Measurements from ENCODE around the gene BCL11A.

BCL11A gene

DNA sequence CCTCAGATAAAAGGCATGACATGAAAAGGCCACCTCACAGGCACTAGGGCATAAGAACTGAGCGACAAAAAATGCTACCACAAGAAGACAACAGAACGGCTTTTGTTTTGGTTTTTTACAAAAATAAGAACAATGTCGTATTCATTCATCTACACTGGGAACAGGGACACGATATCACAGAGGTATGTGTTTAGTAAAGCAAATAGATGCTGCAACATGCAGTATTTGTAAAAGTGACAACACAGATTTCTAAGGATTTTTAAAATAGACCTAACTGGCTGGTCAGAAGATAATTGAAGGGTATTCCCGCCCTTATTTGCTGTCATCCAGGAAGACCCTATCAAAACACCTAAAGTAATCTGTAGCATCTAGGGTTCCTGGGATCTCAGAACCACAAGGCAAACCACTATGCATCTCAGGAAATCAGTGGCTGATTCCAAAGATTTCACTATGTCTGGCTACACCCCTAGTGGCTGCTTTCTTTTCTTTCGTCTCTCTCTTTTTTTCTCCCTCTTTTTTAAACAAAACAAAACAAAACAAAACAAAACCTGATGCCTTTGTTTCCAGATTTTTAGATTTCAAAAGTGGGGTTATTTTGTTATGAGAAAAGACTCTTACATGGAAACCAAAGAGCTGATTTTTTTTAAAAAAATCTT is 97.2 kb downstream of the BCL11A start:
- H3K36me3 Mint-ChIP-seq (ENCODE audit: low read depth), result peaks cover 4% of the 10 kb centered on the region
- no peak overlapping the region for H3K4me3 Mint-ChIP-seq
- peaks cover 6% of the 10 kb centered on the region for H3K27me3 Mint-ChIP-seq
- H3K9me3 Mint-ChIP-seq, result no peaks in the 10 kb centered on the region
- H3K4me1 Mint-ChIP-seq (ENCODE audit: low read depth), result peaks cover 7% of the 10 kb centered on the region
- H3K27ac Mint-ChIP-seq, result no peak overlapping the region

DNA sequence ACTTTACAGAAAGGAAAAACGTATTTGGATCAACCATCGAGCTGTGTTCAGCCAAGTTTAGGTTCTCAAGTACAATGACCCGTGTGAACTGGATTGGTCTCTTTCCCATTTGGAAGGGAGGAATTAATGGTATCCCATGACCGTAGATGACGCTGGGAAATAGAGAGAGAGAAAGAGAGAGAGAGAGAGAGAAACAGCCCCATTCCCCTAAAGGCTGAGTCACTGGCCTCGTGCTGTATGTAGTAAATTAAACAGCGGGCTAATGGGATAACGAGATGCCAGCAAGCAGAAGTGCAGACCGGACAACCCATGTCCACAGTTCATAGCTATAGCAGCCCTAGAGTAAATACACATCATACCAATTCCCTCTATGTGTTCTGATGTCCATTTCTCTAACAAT is 99.6 kb downstream of the BCL11A start:
- H3K4me1 Mint-ChIP-seq (ENCODE audit: low read depth), result peaks cover 7% of the 10 kb centered on the region
- peak overlapping the region; percentile 1 for H3K27ac Mint-ChIP-seq
- no peak overlapping the region for H3K4me3 Mint-ChIP-seq
- no peaks in the 10 kb centered on the region for H3K36me3 Mint-ChIP-seq (ENCODE audit: low read depth)
- H3K9me3 Mint-ChIP-seq, result no peaks in the 10 kb centered on the region
- peaks cover 6% of the 10 kb centered on the region for H3K27me3 Mint-ChIP-seq

DNA sequence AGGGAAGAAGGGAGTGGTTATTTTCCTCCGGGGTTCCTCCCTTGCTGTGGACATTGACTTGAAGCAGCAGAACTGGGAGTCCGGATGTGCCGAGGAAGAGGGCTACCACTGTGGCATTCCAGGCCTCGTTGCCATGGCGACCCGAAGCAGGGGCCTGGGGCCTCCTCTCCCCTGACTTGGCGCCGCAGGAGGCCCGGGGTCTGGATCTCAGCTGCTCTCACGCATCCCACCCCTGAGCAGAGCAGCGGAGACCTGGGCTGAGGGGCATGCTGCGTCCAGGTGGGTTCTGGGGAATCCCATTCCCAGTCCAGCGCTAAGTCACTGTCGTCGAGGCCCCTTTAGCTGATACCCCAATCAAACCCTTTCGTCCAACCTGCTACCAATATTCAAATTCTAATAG is 100.2 kb downstream of the BCL11A start:
- H3K27ac Mint-ChIP-seq, result no peak overlapping the region
- H3K27me3 Mint-ChIP-seq, result peaks cover 6% of the 10 kb centered on the region
- no peak overlapping the region for H3K4me3 Mint-ChIP-seq
- H3K9me3 Mint-ChIP-seq, result no peaks in the 10 kb centered on the region
- H3K4me1 Mint-ChIP-seq (ENCODE audit: low read depth), result peaks cover 7% of the 10 kb centered on the region
- no peaks in the 10 kb centered on the region for H3K36me3 Mint-ChIP-seq (ENCODE audit: low read depth)

DNA sequence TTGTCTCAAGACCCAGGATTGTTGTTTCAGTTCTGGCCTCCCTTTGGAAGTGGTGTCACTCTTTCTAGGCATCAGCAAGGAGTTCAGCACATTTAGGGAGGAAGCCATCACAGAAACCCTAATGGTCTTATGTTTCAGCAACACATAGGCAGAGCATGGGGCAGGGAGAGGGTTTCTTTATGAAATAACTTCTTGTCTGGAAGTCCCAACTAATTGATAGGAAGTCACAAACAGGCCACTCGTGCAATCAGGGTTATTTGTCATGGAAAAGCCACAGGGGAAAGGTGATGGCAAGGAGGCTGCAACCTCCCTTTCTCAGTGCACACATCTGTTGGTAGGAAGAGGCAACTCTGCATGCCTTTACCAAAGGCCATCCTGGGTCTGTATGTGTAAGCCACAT is 103.0 kb downstream of the BCL11A start:
- Mint-ChIP-seq H3K9me3 (no peaks in the 10 kb centered on the region), H3K36me3 (ENCODE audit: low read depth) (no peaks in the 10 kb centered on the region), H3K27me3 (no peaks in the 10 kb centered on the region), H3K27ac (no peak overlapping the region), H3K4me1 (ENCODE audit: low read depth) (peaks cover 16% of the 10 kb centered on the region), H3K4me3 (no peak overlapping the region)

DNA sequence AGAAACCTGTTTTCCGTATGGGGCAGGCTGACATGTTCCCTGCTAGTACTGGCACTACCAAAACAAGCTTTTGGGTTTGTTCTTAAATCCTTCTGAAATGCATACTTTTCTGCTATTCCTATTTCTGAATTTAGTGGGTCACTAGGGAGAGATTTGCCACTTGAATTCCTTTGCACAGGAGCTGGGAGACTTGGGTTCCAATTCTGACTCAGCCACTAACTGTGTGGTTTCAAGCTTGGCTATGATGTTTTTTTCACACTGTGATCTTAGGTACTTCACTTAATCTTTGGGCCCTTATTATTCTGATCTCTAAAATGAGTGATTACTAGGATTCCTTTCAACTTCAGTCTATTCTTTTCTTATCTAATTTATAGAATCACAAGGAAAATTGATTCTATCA is 105.5 kb downstream of the BCL11A start:
- Mint-ChIP-seq H3K9me3 (no peaks in the 10 kb centered on the region), H3K27ac (no peak overlapping the region), H3K4me3 (no peak overlapping the region), H3K4me1 (ENCODE audit: low read depth) (peaks cover 23% of the 10 kb centered on the region), H3K36me3 (ENCODE audit: low read depth) (no peaks in the 10 kb centered on the region), H3K27me3 (no peaks in the 10 kb centered on the region)

DNA sequence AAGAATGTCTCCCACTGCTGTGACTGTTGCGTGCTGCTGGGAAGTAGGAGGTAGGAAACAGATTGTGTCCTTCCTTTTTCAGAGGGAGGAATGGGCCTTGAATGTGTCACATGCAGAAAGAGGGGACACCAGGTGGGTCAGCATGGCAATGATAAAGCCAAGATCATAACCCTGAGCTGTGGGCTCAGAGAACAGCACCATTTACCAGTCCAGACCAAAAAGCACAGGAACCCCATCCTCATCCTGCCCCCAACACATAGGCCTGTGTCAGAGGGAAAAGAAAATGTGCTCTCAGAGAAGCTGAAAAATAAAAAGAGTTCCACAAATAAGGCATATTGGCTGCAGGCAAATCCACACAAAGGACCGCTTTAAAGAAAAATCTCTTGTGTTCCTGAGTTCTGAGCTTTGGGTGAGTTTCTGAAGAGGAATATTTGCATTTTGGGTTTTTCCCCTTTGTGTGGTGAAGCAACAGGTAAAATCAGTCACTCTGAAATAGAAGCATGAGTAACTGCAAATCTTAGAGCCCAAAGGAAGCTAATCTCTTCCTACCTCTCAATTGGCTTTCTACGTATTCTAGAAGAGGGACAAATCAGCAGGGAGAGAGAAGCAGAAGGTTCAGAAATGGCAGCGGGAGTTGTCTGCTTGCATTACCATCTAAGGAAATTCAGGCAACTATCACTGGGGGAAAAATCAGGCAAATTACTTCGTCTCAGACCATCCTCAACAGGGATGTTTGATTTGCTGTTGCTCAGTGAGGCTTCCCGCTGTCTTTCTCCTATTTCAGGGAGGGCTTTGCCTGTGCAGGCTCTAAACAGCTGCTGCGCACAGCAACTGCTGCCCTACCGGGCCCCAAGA is 106.8 kb downstream of the BCL11A start:
- peaks cover 23% of the 10 kb centered on the region for H3K4me1 Mint-ChIP-seq (ENCODE audit: low read depth)

DNA sequence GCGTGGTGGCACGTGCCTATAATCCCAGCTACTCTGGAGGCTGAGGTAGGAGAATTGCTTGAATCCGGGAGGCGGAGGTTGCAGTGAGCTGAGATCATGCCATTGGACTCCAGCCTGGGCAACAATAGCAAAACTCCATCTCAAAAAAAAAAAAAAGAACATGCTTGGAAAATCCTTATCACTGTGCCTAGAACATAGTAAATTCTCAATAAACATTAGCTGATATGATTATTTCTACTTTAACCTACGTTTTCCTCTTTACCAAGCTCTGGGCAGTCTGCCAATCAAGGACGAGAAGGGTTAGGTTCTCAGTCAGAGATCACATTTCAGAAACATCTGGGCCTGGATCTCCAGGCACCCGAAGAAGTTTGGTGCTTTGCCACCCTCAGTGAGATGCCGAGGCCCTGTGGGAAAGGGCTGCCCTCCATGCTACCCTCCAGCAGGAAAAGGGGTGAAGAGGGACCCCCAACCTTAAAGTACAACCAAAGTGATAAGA is 107.7 kb downstream of the BCL11A start:
- Mint-ChIP-seq H3K4me3 (no peak overlapping the region), H3K4me1 (ENCODE audit: low read depth) (peaks cover 23% of the 10 kb centered on the region), H3K9me3 (no peaks in the 10 kb centered on the region), H3K36me3 (ENCODE audit: low read depth) (no peaks in the 10 kb centered on the region), H3K27me3 (no peaks in the 10 kb centered on the region), H3K27ac (no peak overlapping the region)

More for the DNA sequence above, 106.8 kb downstream of the BCL11A start:
- Mint-ChIP-seq H3K4me3 (peak overlapping the region; percentile 13), H3K27ac (no peak overlapping the region), H3K36me3 (ENCODE audit: low read depth) (no peaks in the 10 kb centered on the region), H3K27me3 (no peaks in the 10 kb centered on the region), H3K9me3 (no peaks in the 10 kb centered on the region)

DNA sequence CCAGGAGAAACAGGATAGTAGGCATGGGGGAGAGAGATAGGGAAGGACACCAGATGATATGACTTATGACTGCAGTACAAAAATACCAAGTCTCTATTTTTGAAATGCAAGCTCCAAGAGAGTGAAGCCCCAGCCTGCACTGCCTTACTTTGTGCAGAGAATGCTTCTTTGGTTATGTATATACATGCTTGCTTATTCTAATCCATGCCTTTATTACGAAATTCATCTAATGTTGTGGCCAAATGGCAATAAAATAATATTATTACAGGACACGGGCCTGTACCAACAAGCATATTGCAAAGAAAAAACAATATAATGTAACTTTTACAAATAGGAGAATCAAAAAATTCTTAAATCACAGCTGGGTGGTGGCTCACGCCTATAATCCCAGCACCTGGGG is 110.8 kb downstream of the BCL11A start:
- H3K27me3 Mint-ChIP-seq, result no peaks in the 10 kb centered on the region
- H3K9me3 Mint-ChIP-seq, result no peaks in the 10 kb centered on the region
- peaks cover 19% of the 10 kb centered on the region for H3K4me1 Mint-ChIP-seq (ENCODE audit: low read depth)
- H3K27ac Mint-ChIP-seq, result no peak overlapping the region
- no peak overlapping the region for H3K4me3 Mint-ChIP-seq
- no peaks in the 10 kb centered on the region for H3K36me3 Mint-ChIP-seq (ENCODE audit: low read depth)

DNA sequence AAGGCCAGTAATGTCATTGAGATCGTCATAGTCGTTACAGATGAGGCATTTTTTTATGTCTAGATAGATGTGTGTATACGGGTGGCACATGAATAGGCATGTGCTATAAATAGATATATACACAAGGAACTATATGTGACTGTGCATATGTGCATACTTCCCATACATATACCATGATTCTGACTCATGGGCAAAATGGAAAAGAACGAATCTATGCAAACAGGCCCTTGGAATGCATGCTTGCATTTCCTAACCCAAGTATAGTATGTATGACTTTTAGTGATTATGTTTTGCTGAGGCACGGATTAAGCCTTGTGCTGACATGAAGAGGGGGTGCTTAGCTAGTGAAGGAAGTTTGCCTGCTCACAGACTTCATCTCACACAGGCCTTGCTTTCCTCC is 111.7 kb downstream of the BCL11A start:
- no peak overlapping the region for H3K27ac Mint-ChIP-seq
- no peaks in the 10 kb centered on the region for H3K36me3 Mint-ChIP-seq (ENCODE audit: low read depth)

DNA sequence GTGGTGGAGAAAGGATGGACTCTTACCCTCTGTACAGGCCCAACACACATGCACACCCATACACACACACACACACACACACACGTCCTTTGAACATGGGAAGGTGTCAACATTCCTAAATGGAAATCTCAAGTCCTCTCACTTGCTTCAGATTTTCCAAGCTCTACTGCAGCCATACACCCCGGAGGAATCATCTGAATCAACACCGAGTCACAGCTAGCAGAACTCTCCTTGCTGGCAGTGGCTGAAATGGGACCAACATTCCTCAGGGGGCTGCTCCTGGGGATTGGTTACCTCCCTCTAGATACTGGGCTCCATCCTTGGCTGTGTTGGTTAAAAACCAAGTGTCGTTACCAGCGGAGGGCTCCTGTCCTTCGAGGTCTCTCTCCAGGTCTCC is 112.7 kb downstream of the BCL11A start:
- H3K4me1 Mint-ChIP-seq (ENCODE audit: low read depth), result peaks cover 10% of the 10 kb centered on the region

More for the DNA sequence above, 111.7 kb downstream of the BCL11A start:
- no peaks in the 10 kb centered on the region for H3K9me3 Mint-ChIP-seq
- no peak overlapping the region for H3K4me3 Mint-ChIP-seq
- H3K4me1 Mint-ChIP-seq (ENCODE audit: low read depth), result peaks cover 17% of the 10 kb centered on the region
- H3K27me3 Mint-ChIP-seq, result no peaks in the 10 kb centered on the region

DNA sequence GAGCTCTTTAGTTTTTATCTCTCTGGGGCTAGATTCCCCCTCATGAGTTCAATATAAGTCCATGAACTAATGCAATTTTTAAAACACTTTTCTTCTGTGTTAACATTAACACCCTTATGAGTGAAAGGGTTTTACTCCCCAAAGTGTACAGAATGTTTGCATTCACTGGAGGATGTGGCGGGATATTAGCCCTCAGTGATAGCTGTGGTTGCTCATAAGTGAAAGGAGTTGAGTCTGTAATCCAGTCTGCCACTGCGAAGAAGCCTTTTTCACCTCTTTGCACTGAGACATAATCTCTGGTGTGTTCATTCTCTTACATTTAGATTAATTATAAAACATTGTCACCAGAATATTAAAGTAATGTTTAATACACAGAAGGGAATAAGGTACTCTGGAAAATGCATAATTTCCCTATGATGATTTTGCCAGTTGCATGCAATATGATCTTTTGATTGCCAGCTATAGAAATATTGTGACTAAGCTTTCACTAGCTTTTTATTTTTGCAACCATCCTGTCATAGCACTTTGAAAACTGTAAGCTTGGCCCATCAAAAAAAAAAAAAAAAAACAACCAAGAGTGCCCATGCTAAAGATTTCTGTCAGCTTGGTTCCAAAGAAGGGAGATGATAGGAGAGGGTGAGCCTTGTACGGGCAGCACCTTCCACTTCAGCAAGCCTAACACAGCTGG is 113.2 kb downstream of the BCL11A start:
- Mint-ChIP-seq H3K4me1 (ENCODE audit: low read depth) (peaks cover 10% of the 10 kb centered on the region), H3K36me3 (ENCODE audit: low read depth) (no peaks in the 10 kb centered on the region), H3K4me3 (no peak overlapping the region)

More for the DNA sequence above, 112.7 kb downstream of the BCL11A start:
- no peaks in the 10 kb centered on the region for H3K9me3 Mint-ChIP-seq
- no peak overlapping the region for H3K27ac Mint-ChIP-seq
- H3K4me3 Mint-ChIP-seq, result no peak overlapping the region
- no peaks in the 10 kb centered on the region for H3K27me3 Mint-ChIP-seq
- no peaks in the 10 kb centered on the region for H3K36me3 Mint-ChIP-seq (ENCODE audit: low read depth)

DNA sequence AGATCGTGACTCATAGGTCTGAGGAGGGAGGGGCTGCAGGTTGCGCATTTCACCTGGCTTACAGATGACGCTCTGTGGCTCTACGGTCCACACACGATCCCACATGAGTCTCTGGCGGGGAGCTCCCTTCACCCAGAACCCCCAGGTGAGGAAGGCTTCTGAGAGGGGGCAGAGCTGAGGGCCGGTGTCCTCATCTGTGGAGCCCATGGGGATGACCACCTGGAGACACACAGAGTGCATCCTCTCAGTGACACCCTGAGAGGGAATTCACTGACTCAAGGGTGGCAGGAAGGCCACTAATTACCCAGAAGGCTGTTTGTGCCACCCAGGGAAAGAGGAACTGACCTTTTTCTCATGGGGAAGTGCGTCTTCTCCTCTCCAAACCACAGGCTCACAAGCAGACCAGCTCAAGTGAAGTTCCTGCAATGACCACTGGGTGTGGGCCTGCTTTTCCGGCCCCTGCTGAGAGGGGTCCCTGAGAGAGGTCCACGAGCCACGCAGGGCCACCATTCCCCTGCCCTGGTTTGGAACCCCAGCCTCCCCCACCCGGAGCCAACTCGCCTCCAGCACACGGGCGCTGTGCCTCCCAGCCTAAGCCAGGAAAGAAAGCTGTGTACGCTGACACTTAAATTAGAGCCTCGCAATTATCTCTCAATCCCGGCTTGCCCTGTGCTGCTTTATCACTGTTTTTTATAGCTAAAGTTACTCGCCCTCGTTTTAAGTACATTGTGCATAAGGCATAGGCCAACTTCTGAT is 114.1 kb downstream of the BCL11A start:
- H3K27ac Mint-ChIP-seq, result peak overlapping the region; percentile 48
- no peaks in the 10 kb centered on the region for H3K9me3 Mint-ChIP-seq
- no peaks in the 10 kb centered on the region for H3K27me3 Mint-ChIP-seq
- peaks cover 9% of the 10 kb centered on the region for H3K4me1 Mint-ChIP-seq (ENCODE audit: low read depth)
- H3K4me3 Mint-ChIP-seq, result peak overlapping the region; percentile 38
- no peaks in the 10 kb centered on the region for H3K36me3 Mint-ChIP-seq (ENCODE audit: low read depth)

More for the DNA sequence above, 113.2 kb downstream of the BCL11A start:
- no peaks in the 10 kb centered on the region for H3K27me3 Mint-ChIP-seq
- H3K27ac Mint-ChIP-seq, result no peak overlapping the region
- no peaks in the 10 kb centered on the region for H3K9me3 Mint-ChIP-seq

DNA sequence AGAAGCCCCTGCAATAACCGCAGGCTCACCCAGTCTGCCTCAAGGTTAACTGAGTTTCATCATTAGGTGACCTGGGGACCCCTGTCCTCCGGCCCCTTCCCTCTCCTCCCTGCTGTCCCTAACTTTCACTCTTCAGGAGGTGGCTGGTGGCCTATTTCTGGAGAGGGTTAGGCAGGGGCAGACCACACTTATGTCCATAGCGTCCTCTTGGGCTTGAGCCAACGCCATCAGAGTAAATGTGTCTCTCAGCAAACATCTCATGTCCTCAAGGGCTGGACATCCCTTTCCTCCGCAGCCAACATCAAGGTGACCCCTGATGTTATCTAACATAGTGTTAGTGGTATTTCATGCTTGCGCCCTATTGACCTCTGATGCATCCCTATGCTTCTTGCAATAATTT is 114.8 kb downstream of the BCL11A start:
- Mint-ChIP-seq H3K27me3 (no peaks in the 10 kb centered on the region), H3K4me3 (no peak overlapping the region), H3K36me3 (ENCODE audit: low read depth) (no peaks in the 10 kb centered on the region), H3K9me3 (no peaks in the 10 kb centered on the region), H3K27ac (no peak overlapping the region), H3K4me1 (ENCODE audit: low read depth) (peaks cover 4% of the 10 kb centered on the region)

DNA sequence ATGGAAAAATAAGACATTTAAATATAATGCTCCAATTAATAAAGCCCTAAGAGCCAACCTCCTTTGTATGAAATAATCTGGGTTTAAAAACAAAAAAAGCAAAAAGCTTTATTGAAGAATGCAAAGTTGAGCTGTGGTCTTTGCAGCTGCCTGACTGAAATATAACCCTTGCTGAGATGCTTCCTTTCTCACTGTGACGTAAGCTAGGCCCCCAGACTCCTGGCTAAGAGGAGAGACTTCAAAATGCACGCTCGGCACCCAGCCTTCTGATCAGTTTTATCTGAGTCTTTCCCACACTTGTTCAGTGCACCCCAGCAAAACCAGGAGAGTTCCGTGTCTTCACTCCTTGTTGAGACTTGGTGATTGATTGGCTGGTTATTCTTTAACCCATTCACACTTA is 115.3 kb downstream of the BCL11A start:
- Mint-ChIP-seq H3K27me3 (no peaks in the 10 kb centered on the region), H3K4me3 (no peak overlapping the region), H3K9me3 (no peaks in the 10 kb centered on the region), H3K27ac (no peak overlapping the region), H3K4me1 (ENCODE audit: low read depth) (peaks cover 6% of the 10 kb centered on the region), H3K36me3 (ENCODE audit: low read depth) (no peaks in the 10 kb centered on the region)

Measured in stimulated activated naive CD8-positive, alpha-beta T cell treated with anti-CD3 and anti-CD28 coated beads, Interleukin-15, Interleukin-2, amounts not matched to agents 100 ng/mL and 50 ng/mL, for 24 hours (primary cell).